HepG2 (cell line): Measurements from ENCODE around the gene CD320.
A peak's percentile ranks its signal among the peaks of the same experiment; 100 is the strongest.

Experiments
- ELF4 ChIP-seq: sonication (generic); formaldehyde crosslinking; IDR thresholded peaks from 2 replicates; pipeline ENCODE4 v1.5.0; 2020; ENCODE audit warnings: missing genetic modification reagents, mild to moderate bottlenecking, moderate library complexity, borderline replicate concordance
- EZH2 ChIP-seq: conservative IDR thresholded peaks from 2 replicates; pipeline ENCODE4 v1.6.1; 2012; ENCODE audit warnings: mild to moderate bottlenecking, low read depth, low read length, moderate library complexity
- RCOR2 ChIP-seq: IDR thresholded peaks from 2 replicates; pipeline ENCODE4 v1.6.1; 2016; ENCODE audit warnings: missing biosample characterization, missing genetic modification reagents
- ZNF569 ChIP-seq: sonication (generic); formaldehyde crosslinking; IDR thresholded peaks from 2 replicates; pipeline ENCODE4 v1.5.0; 2020; ENCODE audit warnings: mild to moderate bottlenecking, missing genetic modification reagents, moderate library complexity, borderline replicate concordance
- ZNF652 ChIP-seq: IDR thresholded peaks from 2 replicates; pipeline ENCODE4 v1.6.1; 2016; ENCODE audit warnings: low read depth, borderline replicate concordance
- ZNF792 ChIP-seq: IDR thresholded peaks from 2 replicates; pipeline ENCODE4 v1.6.1; 2016
- ZSCAN31 ChIP-seq: sonication (generic); formaldehyde crosslinking; IDR thresholded peaks from 2 replicates; pipeline ENCODE4 v1.5.0; 2020; ENCODE audit warnings: low read depth, mild to moderate bottlenecking, missing genetic modification reagents
- TF ChIP-seq, protein P1 (sequence below): sonication (generic); formaldehyde crosslinking; IDR thresholded peaks from 2 replicates; pipeline ENCODE4 v1.8.0; 2022; ENCODE audit warnings: mild to moderate bottlenecking, missing genetic modification reagents
- TF ChIP-seq, protein P2 (sequence below), 2 experiments: sonication (generic) in 1 of 2; formaldehyde crosslinking in 1 of 2; IDR thresholded peaks; 2 replicates each; pipeline versions ENCODE4 v1.5.1 to v1.6.1; 2011 to 2020; ENCODE audit warnings: borderline replicate concordance in 1 of 2, low read depth in 1 of 2, low read length in 1 of 2, mild to moderate bottlenecking in 1 of 2, missing genetic modification reagents in 1 of 2, moderate library complexity in 1 of 2
- TF ChIP-seq, protein P3 (sequence below): sonication (generic); formaldehyde crosslinking; IDR thresholded peaks from 2 replicates; pipeline ENCODE4 v1.5.0; 2020; ENCODE audit warnings: mild to moderate bottlenecking, missing genetic modification reagents, moderate library complexity
- TF ChIP-seq, protein P4 (sequence below): IDR thresholded peaks from 2 replicates; pipeline ENCODE4 v1.6.1; 2016; ENCODE audit warnings: low read depth, missing genetic modification reagents, missing compliant biosample characterization

DNA sequence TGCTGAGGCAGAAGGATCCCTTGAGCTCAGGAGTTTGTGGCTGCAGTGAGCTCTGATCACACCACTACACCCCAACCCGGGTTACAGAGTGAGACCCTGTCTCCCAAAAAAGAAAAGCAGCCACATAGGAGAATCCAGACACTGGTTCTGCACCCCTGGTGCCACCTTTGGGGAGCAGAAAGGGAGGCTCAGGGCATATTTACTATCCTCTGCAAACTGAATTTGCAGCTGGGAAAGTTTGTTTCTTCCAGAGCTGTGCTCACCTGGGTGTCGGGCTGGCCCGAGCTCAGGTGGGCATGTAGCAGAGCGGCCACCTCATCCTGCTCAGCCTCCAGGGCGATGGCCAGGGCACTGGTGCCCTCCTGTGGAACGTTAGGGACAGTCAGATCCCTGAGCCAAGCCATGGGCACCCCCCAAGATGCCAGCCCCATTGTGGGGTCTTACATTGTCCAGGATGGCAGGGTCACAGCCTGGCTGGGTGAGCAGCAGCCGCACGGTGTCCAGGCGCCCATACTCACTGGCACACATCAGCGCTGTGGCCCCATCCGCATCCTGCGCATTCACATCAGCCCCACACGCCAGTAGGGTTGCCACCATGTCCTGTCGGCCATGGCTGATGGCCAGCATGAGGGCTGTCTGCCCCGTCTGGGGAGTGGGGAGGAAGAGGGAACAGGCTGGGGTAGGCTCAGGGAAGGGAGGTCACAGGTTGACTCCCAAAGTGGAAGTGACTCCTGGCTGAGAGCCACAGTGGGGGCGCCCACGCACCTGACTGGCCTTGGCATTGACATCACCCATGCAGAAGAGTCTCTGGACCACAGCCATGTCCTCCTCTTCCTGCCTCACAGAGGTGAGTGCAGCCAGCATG is 16.3 kb upstream of the CD320 start:
- TF ChIP-seq, protein P1, sequence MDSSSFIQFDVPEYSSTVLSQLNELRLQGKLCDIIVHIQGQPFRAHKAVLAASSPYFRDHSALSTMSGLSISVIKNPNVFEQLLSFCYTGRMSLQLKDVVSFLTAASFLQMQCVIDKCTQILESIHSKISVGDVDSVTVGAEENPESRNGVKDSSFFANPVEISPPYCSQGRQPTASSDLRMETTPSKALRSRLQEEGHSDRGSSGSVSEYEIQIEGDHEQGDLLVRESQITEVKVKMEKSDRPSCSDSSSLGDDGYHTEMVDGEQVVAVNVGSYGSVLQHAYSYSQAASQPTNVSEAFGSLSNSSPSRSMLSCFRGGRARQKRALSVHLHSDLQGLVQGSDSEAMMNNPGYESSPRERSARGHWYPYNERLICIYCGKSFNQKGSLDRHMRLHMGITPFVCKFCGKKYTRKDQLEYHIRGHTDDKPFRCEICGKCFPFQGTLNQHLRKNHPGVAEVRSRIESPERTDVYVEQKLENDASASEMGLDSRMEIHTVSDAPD (CRISPR knock-in tag), result no peak
- TF ChIP-seq ZNF652 (CRISPR knock-in tag) (no peak), ZNF792 (CRISPR knock-in tag) (no peak), RCOR2 (CRISPR knock-in tag) (no peak), EZH2 (no peak), ZSCAN31 (CRISPR knock-in tag) (no peak), ZNF569 (CRISPR knock-in tag) (no peak), ELF4 (CRISPR knock-in tag) (no peak)
- TF ChIP-seq, protein P2, sequence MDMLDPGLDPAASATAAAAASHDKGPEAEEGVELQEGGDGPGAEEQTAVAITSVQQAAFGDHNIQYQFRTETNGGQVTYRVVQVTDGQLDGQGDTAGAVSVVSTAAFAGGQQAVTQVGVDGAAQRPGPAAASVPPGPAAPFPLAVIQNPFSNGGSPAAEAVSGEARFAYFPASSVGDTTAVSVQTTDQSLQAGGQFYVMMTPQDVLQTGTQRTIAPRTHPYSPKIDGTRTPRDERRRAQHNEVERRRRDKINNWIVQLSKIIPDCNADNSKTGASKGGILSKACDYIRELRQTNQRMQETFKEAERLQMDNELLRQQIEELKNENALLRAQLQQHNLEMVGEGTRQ (IDR thresholded peaks at IDR 0.05; ENCODE audit: low read depth, low read length), result no peak
- TF ChIP-seq, protein P2 (CRISPR knock-in tag; IDR thresholded peaks at IDR 0.05; ENCODE audit: borderline replicate concordance), result no peak
- TF ChIP-seq, protein P3, sequence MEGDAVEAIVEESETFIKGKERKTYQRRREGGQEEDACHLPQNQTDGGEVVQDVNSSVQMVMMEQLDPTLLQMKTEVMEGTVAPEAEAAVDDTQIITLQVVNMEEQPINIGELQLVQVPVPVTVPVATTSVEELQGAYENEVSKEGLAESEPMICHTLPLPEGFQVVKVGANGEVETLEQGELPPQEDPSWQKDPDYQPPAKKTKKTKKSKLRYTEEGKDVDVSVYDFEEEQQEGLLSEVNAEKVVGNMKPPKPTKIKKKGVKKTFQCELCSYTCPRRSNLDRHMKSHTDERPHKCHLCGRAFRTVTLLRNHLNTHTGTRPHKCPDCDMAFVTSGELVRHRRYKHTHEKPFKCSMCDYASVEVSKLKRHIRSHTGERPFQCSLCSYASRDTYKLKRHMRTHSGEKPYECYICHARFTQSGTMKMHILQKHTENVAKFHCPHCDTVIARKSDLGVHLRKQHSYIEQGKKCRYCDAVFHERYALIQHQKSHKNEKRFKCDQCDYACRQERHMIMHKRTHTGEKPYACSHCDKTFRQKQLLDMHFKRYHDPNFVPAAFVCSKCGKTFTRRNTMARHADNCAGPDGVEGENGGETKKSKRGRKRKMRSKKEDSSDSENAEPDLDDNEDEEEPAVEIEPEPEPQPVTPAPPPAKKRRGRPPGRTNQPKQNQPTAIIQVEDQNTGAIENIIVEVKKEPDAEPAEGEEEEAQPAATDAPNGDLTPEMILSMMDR (CRISPR knock-in tag), result peak; percentile 40
- TF ChIP-seq, protein P4, sequence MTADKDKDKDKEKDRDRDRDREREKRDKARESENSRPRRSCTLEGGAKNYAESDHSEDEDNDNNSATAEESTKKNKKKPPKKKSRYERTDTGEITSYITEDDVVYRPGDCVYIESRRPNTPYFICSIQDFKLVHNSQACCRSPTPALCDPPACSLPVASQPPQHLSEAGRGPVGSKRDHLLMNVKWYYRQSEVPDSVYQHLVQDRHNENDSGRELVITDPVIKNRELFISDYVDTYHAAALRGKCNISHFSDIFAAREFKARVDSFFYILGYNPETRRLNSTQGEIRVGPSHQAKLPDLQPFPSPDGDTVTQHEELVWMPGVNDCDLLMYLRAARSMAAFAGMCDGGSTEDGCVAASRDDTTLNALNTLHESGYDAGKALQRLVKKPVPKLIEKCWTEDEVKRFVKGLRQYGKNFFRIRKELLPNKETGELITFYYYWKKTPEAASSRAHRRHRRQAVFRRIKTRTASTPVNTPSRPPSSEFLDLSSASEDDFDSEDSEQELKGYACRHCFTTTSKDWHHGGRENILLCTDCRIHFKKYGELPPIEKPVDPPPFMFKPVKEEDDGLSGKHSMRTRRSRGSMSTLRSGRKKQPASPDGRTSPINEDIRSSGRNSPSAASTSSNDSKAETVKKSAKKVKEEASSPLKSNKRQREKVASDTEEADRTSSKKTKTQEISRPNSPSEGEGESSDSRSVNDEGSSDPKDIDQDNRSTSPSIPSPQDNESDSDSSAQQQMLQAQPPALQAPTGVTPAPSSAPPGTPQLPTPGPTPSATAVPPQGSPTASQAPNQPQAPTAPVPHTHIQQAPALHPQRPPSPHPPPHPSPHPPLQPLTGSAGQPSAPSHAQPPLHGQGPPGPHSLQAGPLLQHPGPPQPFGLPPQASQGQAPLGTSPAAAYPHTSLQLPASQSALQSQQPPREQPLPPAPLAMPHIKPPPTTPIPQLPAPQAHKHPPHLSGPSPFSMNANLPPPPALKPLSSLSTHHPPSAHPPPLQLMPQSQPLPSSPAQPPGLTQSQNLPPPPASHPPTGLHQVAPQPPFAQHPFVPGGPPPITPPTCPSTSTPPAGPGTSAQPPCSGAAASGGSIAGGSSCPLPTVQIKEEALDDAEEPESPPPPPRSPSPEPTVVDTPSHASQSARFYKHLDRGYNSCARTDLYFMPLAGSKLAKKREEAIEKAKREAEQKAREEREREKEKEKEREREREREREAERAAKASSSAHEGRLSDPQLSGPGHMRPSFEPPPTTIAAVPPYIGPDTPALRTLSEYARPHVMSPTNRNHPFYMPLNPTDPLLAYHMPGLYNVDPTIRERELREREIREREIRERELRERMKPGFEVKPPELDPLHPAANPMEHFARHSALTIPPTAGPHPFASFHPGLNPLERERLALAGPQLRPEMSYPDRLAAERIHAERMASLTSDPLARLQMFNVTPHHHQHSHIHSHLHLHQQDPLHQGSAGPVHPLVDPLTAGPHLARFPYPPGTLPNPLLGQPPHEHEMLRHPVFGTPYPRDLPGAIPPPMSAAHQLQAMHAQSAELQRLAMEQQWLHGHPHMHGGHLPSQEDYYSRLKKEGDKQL (CRISPR knock-in tag), result no peak
